Liver (tissue), 9 donors: ENCODE results near the gene RPS6KA2. TPM values are rescaled to one million over a fixed set of nuclear protein-coding genes. Genes with fewer than 3 reads are reported as not detected.

ENCODE experiments used
- DNase-seq: peaks from one replicate; pipeline ENCODE4 v3.0.0-alpha.2; 2017; ENCODE audit warnings: low spot score
- H3K27ac ChIP-seq, 2 donors: one replicate each; pipeline ENCODE4 v1.7.0; 2013; ENCODE audit warnings: inconsistent platforms in 2 of 2, low read length in 2 of 2, control low read depth in 1 of 2, low read depth in 1 of 2, mild to moderate bottlenecking in 1 of 2
- H3K27me3 ChIP-seq, 4 donors: one replicate each; pipeline versions ENCODE4 v1.6.1 to v1.7.0; 2013; ENCODE audit warnings: low read length in 3 of 4, inconsistent platforms in 1 of 4, mild to moderate bottlenecking in 1 of 4, moderate library complexity in 1 of 4; ENCODE audit not compliant: control insufficient read depth in 4 of 4, insufficient read depth in 4 of 4
- H3K36me3 ChIP-seq, 4 donors: one replicate each; pipeline versions ENCODE4 v1.6.1 to v1.7.0; 2013; ENCODE audit warnings: low read length in 3 of 4, mild to moderate bottlenecking in 3 of 4, low read depth in 1 of 4, moderate library complexity in 1 of 4; ENCODE audit not compliant: control insufficient read depth in 4 of 4, insufficient read depth in 3 of 4
- H3K4me1 ChIP-seq, 4 donors: one replicate each; pipeline versions ENCODE4 v1.6.1 to v1.7.0; 2013; ENCODE audit warnings: low read length in 3 of 4, mild to moderate bottlenecking in 3 of 4, moderate library complexity in 1 of 4; ENCODE audit not compliant: control insufficient read depth in 4 of 4, insufficient read depth in 4 of 4
- H3K4me3 ChIP-seq, 3 donors: one replicate each; pipeline versions ENCODE4 v1.6.1 to v1.7.0; 2013; ENCODE audit warnings: low read length in 3 of 3, control low read depth in 1 of 3, low read depth in 1 of 3, mild to moderate bottlenecking in 1 of 3
- H3K9ac ChIP-seq, 2 donors: one replicate each; pipeline ENCODE4 v1.7.0; 2013; ENCODE audit warnings: low read length in 2 of 2, mild to moderate bottlenecking in 2 of 2, moderate library complexity in 2 of 2, control low read depth in 1 of 2, low read depth in 1 of 2
- H3K9me3 ChIP-seq, 4 donors: one replicate each; pipeline versions ENCODE4 v1.6.1 to v1.7.0; 2013; ENCODE audit warnings: low read length in 3 of 4; ENCODE audit not compliant: control insufficient read depth in 4 of 4
- EGR1 ChIP-seq, 2 donors: IDR thresholded peaks; 2 replicates each; pipeline ENCODE4 v1.6.1; 2016 to 2018; ENCODE audit warnings: antibody characterized with exemption in 2 of 2, low read depth in 2 of 2
- FOXA1 ChIP-seq: IDR thresholded peaks from 2 replicates; pipeline ENCODE4 v1.6.1; 2016; ENCODE audit warnings: antibody characterized with exemption
- FOXA2 ChIP-seq: IDR thresholded peaks from 2 replicates; pipeline ENCODE4 v1.6.1; 2016; ENCODE audit warnings: antibody characterized with exemption
- HNF4A ChIP-seq, 2 donors: conservative IDR thresholded peaks; 2 replicates each; pipeline ENCODE4 v1.6.1; 2016; ENCODE audit warnings: antibody characterized with exemption in 2 of 2, mild to moderate bottlenecking in 2 of 2
- HNF4G ChIP-seq: IDR thresholded peaks from 2 replicates; pipeline ENCODE4 v1.6.1; 2016; ENCODE audit warnings: antibody characterized with exemption
- RAD21 ChIP-seq, 2 donors: IDR thresholded peaks; 2 replicates each; pipeline ENCODE4 v1.6.1; 2016; ENCODE audit warnings: antibody characterized with exemption in 2 of 2, mild to moderate bottlenecking in 2 of 2
- SP1 ChIP-seq: IDR thresholded peaks from 2 replicates; pipeline ENCODE4 v1.6.1; 2018; ENCODE audit warnings: antibody characterized with exemption, mild to moderate bottlenecking
- YY1 ChIP-seq: IDR thresholded peaks from 2 replicates; pipeline ENCODE4 v1.6.1; 2016; ENCODE audit warnings: antibody characterized with exemption, mild to moderate bottlenecking
- WGBS: extraction: QIAGEN DNeasy Blood & Tissue Kit; methylation state at CpG from one replicate; pipeline ENCODE4 v1.1.7; 2013; 5-methylcytosine and 5-hydroxymethylcytosine counted together
- polyA plus RNA-seq, 2 donors: library from polyadenylated mRNA; stranded (reverse) in 1 of 2; unstranded in 1 of 2; fragments of 200-250 nt in 1 of 2; fragments of >200 nt in 1 of 2; fragmentation: Nextera tagmentation in 1 of 2; extraction: Ambion mirVana in 1 of 2; gene quantifications; one replicate each; pipeline versions ENCODE4 v1.2.1 to v1.2.3, GENCODE V29; 2013 to 2015
- total RNA-seq, 2 donors: library from RNA; depleted of rRNA; stranded (reverse); fragments of >200 nt; gene quantifications; one replicate each; pipeline ENCODE4 v1.2.3, GENCODE V29; 2014
- TF ChIP-seq, protein P1 (sequence below): IDR thresholded peaks from 2 replicates; pipeline ENCODE4 v1.6.1; 2016; ENCODE audit warnings: antibody characterized with exemption
- TF ChIP-seq, protein P2 (sequence below): IDR thresholded peaks from 2 replicates; pipeline ENCODE4 v1.6.1; 2016; ENCODE audit warnings: antibody characterized with exemption
- TF ChIP-seq, protein P3 (sequence below): fragments of 150-350 bp; IDR thresholded peaks from 2 replicates; pipeline ENCODE4 v1.5.1; 2017; ENCODE audit warnings: improper control_type of control experiment, low read depth, low read length; ENCODE audit not compliant: missing input control
- TF ChIP-seq, protein P4 (sequence below): IDR thresholded peaks from 2 replicates; pipeline ENCODE4 v1.6.1; 2016; ENCODE audit warnings: antibody characterized with exemption, mild to moderate bottlenecking
- donor health status: healthy.
- donor health status: healthy.
- donor health status: healthy.
- donor health status: healthy.
- donor health status: healthy.

Gene RPS6KA2
- total and polyA plus RNA-seq, 4 donors = 2.5 to 9.0 (median 5.0) TPM

DNA sequence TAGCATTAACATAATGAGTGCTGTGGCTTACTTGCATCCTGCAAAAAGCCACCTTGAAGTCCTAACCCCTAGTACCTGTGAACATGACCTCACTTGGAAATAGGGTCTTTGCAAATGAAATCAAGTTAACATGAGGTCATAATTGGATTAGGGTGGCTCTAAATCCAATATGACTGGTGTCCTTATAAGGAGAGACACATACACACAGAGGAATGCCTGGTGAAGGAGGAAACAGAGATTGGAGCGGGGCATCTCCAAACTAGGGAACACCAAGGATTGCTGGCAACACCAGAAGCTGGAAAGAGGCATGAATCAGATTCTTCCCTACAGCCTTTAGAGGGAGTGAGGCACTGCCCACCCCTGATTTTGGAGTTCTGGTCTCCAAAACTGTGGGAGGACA, 17.6 kb upstream of the RPS6KA2 start:
- Histone ChIP-seq H3K27ac (no peak overlapping the region), H3K27me3 (no peaks in the 10 kb centered on the region), H3K9ac (no peak overlapping the region), H3K36me3 (no peaks in the 10 kb centered on the region), H3K4me3 (no peak overlapping the region), H3K9me3 (peaks cover 0 to 3% (median 1%) of the 10 kb centered on the region in 4 donors), H3K4me1 (no peaks in the 10 kb centered on the region)
- DNase-seq = no peak
- TF ChIP-seq FOXA2 = no peak
- no peak for TF ChIP-seq HNF4G
- TF ChIP-seq SP1 = no peak
- TF ChIP-seq RAD21 (IDR thresholded peaks at IDR 0.05) = no peak
- TF ChIP-seq, protein P1, sequence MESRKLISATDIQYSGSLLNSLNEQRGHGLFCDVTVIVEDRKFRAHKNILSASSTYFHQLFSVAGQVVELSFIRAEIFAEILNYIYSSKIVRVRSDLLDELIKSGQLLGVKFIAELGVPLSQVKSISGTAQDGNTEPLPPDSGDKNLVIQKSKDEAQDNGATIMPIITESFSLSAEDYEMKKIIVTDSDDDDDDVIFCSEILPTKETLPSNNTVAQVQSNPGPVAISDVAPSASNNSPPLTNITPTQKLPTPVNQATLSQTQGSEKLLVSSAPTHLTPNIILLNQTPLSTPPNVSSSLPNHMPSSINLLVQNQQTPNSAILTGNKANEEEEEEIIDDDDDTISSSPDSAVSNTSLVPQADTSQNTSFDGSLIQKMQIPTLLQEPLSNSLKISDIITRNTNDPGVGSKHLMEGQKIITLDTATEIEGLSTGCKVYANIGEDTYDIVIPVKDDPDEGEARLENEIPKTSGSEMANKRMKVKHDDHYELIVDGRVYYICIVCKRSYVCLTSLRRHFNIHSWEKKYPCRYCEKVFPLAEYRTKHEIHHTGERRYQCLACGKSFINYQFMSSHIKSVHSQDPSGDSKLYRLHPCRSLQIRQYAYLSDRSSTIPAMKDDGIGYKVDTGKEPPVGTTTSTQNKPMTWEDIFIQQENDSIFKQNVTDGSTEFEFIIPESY = no peak
- 96% methylated on average over 1 of the region's 1 CpG for WGBS

DNA sequence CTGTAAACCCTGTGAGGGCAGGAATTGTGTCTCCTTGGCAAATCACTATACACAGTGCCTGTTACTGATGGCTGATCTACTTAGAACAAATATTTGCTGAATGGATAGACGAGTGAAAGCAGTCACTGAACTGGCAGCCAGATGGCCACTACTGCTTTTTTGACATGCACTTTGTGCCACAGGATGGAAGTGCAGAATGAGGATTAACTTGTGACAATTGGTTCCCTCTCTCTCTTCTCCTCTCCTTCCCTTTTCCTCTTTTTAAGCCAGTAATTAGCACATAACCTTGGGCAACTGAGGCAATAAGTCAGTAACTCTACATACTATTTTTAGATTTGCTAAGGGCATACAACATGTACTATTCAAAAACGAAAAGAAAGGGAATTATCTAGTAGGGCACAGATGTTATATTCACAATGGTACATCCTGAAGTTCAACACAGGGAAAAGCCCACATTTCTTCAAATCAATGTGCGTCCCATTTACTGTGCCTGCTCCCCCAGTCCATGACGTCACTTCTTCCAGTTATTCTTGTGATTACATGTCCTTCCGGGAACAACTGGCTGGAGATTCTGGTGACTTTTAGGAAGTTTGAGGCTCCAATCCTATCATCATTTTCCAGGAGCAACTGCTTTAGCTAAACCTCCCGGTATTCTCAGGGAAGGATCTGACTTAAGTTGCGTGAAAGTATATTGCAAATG, 17.0 kb upstream of the RPS6KA2 start:
- TF ChIP-seq, protein P2, sequence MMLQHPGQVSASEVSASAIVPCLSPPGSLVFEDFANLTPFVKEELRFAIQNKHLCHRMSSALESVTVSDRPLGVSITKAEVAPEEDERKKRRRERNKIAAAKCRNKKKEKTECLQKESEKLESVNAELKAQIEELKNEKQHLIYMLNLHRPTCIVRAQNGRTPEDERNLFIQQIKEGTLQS = no peak
- TF ChIP-seq SP1 (no peak), EGR1 (IDR thresholded peaks at IDR 0.05; ENCODE audit: low read depth in 2 of 2) (no peak), FOXA2 (no peak), YY1 (no peak), HNF4G (no peak), HNF4A (conservative IDR thresholded peaks at IDR 0.05) (no peak), FOXA1 (no peak)
- TF ChIP-seq, protein P3, sequence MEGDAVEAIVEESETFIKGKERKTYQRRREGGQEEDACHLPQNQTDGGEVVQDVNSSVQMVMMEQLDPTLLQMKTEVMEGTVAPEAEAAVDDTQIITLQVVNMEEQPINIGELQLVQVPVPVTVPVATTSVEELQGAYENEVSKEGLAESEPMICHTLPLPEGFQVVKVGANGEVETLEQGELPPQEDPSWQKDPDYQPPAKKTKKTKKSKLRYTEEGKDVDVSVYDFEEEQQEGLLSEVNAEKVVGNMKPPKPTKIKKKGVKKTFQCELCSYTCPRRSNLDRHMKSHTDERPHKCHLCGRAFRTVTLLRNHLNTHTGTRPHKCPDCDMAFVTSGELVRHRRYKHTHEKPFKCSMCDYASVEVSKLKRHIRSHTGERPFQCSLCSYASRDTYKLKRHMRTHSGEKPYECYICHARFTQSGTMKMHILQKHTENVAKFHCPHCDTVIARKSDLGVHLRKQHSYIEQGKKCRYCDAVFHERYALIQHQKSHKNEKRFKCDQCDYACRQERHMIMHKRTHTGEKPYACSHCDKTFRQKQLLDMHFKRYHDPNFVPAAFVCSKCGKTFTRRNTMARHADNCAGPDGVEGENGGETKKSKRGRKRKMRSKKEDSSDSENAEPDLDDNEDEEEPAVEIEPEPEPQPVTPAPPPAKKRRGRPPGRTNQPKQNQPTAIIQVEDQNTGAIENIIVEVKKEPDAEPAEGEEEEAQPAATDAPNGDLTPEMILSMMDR = no peak
- TF ChIP-seq, protein P4, sequence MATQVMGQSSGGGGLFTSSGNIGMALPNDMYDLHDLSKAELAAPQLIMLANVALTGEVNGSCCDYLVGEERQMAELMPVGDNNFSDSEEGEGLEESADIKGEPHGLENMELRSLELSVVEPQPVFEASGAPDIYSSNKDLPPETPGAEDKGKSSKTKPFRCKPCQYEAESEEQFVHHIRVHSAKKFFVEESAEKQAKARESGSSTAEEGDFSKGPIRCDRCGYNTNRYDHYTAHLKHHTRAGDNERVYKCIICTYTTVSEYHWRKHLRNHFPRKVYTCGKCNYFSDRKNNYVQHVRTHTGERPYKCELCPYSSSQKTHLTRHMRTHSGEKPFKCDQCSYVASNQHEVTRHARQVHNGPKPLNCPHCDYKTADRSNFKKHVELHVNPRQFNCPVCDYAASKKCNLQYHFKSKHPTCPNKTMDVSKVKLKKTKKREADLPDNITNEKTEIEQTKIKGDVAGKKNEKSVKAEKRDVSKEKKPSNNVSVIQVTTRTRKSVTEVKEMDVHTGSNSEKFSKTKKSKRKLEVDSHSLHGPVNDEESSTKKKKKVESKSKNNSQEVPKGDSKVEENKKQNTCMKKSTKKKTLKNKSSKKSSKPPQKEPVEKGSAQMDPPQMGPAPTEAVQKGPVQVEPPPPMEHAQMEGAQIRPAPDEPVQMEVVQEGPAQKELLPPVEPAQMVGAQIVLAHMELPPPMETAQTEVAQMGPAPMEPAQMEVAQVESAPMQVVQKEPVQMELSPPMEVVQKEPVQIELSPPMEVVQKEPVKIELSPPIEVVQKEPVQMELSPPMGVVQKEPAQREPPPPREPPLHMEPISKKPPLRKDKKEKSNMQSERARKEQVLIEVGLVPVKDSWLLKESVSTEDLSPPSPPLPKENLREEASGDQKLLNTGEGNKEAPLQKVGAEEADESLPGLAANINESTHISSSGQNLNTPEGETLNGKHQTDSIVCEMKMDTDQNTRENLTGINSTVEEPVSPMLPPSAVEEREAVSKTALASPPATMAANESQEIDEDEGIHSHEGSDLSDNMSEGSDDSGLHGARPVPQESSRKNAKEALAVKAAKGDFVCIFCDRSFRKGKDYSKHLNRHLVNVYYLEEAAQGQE = no peak
- TF ChIP-seq, protein P1 = no peak
- H3K36me3 ChIP-seq = no peaks in the 10 kb centered on the region
- H3K9me3 ChIP-seq = peaks cover 0 to 3% (median 1%) of the 10 kb centered on the region in 4 donors
- no peak overlapping the region for H3K4me3 ChIP-seq
- DNase-seq = no peak
- no peaks in the 10 kb centered on the region for H3K4me1 ChIP-seq
- H3K9ac ChIP-seq = no peak overlapping the region
- WGBS = 69% methylated on average over 7 of the region's 7 CpGs
- H3K27ac ChIP-seq = no peak overlapping the region
- H3K27me3 ChIP-seq = no peaks in the 10 kb centered on the region
